ENCODE measurements around the gene PTX4. TPM values are rescaled to one million over a fixed set of nuclear protein-coding genes. Genes with fewer than 3 reads are reported as not detected.
A peak's percentile ranks its signal among the peaks of the same experiment; 100 is the strongest.

The PTX4 gene
- total RNA-seq, 1 donor from 2014 or later, result 0.21 TPM

DNA sequence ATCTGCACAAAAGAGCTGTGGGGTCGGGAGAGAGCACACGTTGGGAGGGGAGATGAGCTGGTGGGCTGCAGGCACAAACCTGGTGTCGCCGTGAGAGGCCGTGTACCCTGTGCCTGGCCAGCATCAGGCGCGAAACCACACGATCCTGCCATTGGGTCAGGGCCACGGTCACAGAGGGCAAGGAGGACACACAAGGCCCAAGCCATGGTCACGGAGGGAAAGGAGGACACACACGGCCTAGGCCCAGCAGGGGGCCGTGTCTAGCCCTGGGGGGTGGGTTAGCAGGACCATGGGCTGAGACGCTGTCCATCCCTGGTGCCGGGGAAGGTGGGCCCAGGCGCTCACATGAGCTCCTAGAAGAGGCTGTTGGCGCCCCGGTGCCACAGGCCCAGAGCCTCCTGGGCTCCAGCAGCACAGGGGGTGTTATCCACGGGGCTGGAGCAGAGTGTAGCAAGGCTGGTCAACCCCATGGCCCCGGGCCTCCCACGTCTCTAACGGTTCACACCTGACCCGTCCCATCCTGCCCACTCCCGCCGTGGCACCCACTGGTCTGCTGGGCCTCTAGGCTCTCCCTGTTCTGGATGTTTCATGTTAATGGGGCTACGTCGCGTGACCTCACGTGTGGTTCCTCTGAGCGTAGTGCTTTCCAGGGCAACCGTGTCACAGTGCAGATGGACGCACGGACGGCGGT is 36.9 kb downstream of the PTX4 start:
- TF ChIP-seq, protein P1, sequence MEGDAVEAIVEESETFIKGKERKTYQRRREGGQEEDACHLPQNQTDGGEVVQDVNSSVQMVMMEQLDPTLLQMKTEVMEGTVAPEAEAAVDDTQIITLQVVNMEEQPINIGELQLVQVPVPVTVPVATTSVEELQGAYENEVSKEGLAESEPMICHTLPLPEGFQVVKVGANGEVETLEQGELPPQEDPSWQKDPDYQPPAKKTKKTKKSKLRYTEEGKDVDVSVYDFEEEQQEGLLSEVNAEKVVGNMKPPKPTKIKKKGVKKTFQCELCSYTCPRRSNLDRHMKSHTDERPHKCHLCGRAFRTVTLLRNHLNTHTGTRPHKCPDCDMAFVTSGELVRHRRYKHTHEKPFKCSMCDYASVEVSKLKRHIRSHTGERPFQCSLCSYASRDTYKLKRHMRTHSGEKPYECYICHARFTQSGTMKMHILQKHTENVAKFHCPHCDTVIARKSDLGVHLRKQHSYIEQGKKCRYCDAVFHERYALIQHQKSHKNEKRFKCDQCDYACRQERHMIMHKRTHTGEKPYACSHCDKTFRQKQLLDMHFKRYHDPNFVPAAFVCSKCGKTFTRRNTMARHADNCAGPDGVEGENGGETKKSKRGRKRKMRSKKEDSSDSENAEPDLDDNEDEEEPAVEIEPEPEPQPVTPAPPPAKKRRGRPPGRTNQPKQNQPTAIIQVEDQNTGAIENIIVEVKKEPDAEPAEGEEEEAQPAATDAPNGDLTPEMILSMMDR (IDR thresholded peaks at IDR 0.05; ENCODE audit: unreplicated experiment), result no peak
- Mint-ChIP-seq H3K9me3 (ENCODE audit: unreplicated experiment) (no peaks in the 10 kb centered on the region), H3K36me3 (ENCODE audit: low read depth, unreplicated experiment) (peaks cover 9% of the 10 kb centered on the region), H3K27me3 (ENCODE audit: unreplicated experiment) (peaks cover 10% of the 10 kb centered on the region), H3K27ac (ENCODE audit: unreplicated experiment) (no peak overlapping the region), H3K4me1 (ENCODE audit: unreplicated experiment) (no peaks in the 10 kb centered on the region), H3K4me3 (ENCODE audit: unreplicated experiment) (peak overlapping the region; percentile 60)
- DNase-seq (ENCODE audit: low spot score), result no peak

DNA sequence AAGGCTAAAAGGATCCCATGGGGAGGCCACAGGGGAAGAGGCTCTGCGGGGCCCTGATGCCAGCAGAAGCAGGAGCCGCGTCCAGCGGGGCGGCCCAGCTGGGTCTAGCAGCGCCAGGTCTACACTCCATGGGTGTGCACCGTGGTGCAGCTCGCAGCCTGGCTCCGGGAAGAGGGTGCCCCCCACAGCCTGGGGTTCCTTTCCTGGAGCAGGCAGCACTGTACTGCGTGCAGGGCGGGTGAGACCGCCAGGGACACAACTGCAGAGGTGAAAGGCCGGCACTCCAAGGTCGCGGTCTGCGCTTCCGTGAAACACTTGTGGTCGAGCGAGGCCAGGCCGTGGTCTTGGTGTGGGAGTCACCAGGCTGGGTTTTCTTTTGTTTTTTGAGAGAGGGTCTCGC is 37.9 kb downstream of the PTX4 start:
- DNase-seq (ENCODE audit: low spot score), result no peak
- Mint-ChIP-seq H3K36me3 (ENCODE audit: low read depth, unreplicated experiment) (peaks cover 9% of the 10 kb centered on the region), H3K9me3 (ENCODE audit: unreplicated experiment) (no peaks in the 10 kb centered on the region), H3K27me3 (ENCODE audit: unreplicated experiment) (peaks cover 8% of the 10 kb centered on the region), H3K27ac (ENCODE audit: unreplicated experiment) (no peak overlapping the region), H3K4me3 (ENCODE audit: unreplicated experiment) (no peak overlapping the region), H3K4me1 (ENCODE audit: unreplicated experiment) (no peaks in the 10 kb centered on the region)
- TF ChIP-seq, protein P1 (IDR thresholded peaks at IDR 0.05; ENCODE audit: unreplicated experiment), result no peak

DNA sequence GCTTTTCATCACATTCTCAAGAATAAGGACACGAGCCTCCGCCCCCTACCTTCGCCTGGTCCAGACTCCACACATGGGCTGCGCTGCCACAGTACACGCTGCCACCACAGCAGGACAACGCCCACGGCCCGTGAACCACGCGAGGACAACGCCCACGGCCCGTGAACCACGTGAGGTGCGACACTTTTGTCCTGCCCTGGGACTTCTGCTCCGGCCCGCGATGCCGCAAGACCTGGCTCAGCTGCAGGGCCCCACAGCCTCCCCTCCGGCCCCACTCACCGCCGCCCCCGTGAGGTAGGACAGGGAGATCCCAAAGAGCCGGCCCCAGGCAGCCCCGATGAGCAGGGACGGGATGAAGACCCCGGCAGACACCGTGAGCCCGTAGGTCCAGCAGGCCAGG is 38.5 kb downstream of the PTX4 start:
- TF ChIP-seq, protein P1 (IDR thresholded peaks at IDR 0.05; ENCODE audit: unreplicated experiment), result no peak
- Mint-ChIP-seq H3K9me3 (ENCODE audit: unreplicated experiment) (no peaks in the 10 kb centered on the region), H3K27ac (ENCODE audit: unreplicated experiment) (no peak overlapping the region), H3K36me3 (ENCODE audit: low read depth, unreplicated experiment) (peaks cover 9% of the 10 kb centered on the region), H3K4me1 (ENCODE audit: unreplicated experiment) (no peaks in the 10 kb centered on the region), H3K4me3 (ENCODE audit: unreplicated experiment) (no peak overlapping the region), H3K27me3 (ENCODE audit: unreplicated experiment) (peaks cover 8% of the 10 kb centered on the region)
- DNase-seq (ENCODE audit: low spot score), result no peak

DNA sequence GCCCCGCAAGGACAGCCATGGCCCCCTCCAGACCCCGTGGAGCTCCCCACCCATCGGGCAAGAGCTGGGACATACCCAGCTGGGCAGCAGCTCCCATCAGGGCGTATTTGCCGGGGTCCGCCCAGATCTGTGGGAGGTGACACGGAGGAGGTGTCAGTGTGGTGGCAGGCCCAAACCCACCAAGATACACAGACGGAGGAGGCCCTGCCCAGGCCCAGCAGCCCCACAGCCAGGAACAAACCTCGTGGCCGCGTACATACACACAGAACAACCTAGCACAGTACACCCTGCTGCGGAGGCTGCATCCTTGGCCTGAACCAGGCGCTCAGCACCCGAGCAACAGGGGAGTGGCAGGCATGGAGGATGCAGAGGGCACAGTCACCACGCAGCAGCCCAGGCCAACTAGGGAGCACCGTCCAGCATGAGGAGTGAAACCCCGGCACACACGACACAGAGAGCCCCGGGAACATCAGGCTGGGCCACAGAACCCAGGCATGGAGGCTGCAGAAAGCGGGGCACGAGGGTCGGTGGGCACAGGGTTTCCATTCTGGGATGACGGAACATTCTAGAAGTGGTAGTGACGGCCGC is 39.4 kb downstream of the PTX4 start:
- Mint-ChIP-seq H3K4me3 (ENCODE audit: unreplicated experiment) (no peak overlapping the region), H3K4me1 (ENCODE audit: unreplicated experiment) (no peaks in the 10 kb centered on the region), H3K27me3 (ENCODE audit: unreplicated experiment) (peaks cover 8% of the 10 kb centered on the region), H3K36me3 (ENCODE audit: low read depth, unreplicated experiment) (peaks cover 9% of the 10 kb centered on the region), H3K9me3 (ENCODE audit: unreplicated experiment) (no peaks in the 10 kb centered on the region), H3K27ac (ENCODE audit: unreplicated experiment) (no peak overlapping the region)
- TF ChIP-seq, protein P1 (IDR thresholded peaks at IDR 0.05; ENCODE audit: unreplicated experiment), result no peak
- DNase-seq (ENCODE audit: low spot score), result no peak

DNA sequence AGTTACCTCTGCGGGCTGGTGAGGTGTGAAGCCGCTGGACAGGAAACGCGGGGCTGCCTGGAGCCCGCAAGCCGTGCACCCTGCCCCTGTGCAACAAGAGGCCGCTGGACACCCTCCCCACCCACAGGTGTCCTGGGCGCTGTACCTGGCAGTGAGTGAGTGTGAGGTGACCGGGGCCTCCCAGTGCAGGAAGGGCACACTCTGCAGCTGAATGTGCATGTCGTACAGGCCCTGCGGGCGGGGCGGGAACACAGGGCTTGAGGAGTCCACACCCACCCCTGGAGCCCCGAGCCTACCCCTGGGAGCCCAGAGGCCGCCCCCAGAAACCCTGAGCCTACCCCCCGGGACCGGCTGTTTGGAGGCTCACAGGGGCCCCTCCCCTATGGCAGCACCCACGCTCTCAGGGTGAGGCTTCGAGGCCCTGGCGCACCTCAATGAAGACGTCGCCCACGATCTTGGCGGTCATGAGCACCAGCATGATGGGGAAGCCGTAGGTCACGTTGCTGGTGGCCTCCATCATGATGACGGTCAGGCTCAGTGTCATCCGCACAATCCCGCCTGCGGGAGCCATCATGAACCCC is 40.1 kb downstream of the PTX4 start:
- Mint-ChIP-seq H3K36me3 (ENCODE audit: low read depth, unreplicated experiment) (peaks cover 9% of the 10 kb centered on the region), H3K27ac (ENCODE audit: unreplicated experiment) (no peak overlapping the region), H3K4me3 (ENCODE audit: unreplicated experiment) (no peak overlapping the region), H3K9me3 (ENCODE audit: unreplicated experiment) (no peaks in the 10 kb centered on the region), H3K4me1 (ENCODE audit: unreplicated experiment) (no peaks in the 10 kb centered on the region), H3K27me3 (ENCODE audit: unreplicated experiment) (peaks cover 8% of the 10 kb centered on the region)
- TF ChIP-seq, protein P1 (IDR thresholded peaks at IDR 0.05; ENCODE audit: unreplicated experiment), result no peak
- DNase-seq (ENCODE audit: low spot score), result no peak

Data from endothelial cell (in vitro differentiated cells).